Measurements from ENCODE around the gene DXO. TPM values are rescaled to one million over a fixed set of nuclear protein-coding genes. Genes with fewer than 3 reads are reported as not detected.
"Not testable (repeated sequence)": the region's sequence is repeated elsewhere in the genome, so short reads cannot be mapped to it uniquely, and the experiment has no call there.

The DXO gene
- total RNA-seq, 1 experiment from 2014 or later, result 13.1 TPM

- H3K4me1 ChIP-seq (replicated peaks); H3K9me3 ChIP-seq (replicated peaks); H3K36me3 ChIP-seq; DNase-seq (ENCODE audit: low read depth in 1 of 2, low spot score in 2 of 2); H3K27me3 ChIP-seq (replicated peaks); H3K4me3 ChIP-seq; H3K27ac ChIP-seq: not testable (repeated sequence)
These were observed 30.8 kb upstream of the DXO start for GRCh38 chr6:32002546-32003268.

DNA sequence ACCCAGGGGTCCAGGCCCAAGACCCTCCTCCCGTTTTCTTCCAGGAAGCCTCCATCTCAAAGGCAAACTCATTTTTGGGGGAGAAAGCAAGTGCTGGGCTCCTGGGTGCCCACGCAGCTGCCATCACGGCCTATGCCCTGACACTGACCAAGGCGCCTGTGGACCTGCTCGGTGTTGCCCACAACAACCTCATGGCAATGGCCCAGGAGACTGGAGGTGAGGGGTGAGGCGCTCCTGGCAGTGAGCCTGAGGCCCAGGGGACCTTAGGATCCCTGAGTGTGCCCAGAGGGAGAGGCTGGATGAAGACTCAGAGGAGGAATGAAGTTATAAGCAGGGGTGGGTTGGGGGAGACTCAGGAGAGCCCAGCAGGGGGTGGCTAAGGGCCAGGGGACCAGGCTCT lies 24.4 kb upstream of the DXO start:
- not testable (repeated sequence) for H3K27me3 ChIP-seq (replicated peaks); H3K9me3 ChIP-seq (replicated peaks); H3K36me3 ChIP-seq; H3K4me3 ChIP-seq; H3K4me1 ChIP-seq (replicated peaks); DNase-seq (ENCODE audit: low read depth in 1 of 2, low spot score in 2 of 2); H3K27ac ChIP-seq

DNA sequence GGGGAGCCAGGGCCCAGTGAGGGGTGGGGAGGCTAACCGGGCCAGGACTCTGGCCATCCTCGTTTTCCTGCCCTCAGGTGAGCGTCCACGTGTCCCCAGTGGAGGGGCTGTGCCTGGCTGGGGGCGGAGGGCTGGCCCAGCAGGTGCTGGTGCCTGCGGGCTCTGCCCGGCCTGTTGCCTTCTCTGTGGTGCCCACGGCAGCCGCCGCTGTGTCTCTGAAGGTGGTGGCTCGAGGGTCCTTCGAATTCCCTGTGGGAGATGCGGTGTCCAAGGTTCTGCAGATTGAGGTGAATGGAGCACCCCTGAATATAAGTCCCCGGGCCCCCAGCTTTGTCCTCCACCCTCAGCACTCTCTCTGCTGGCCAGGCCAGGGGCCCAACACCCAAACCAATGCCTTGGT lies 22.5 kb upstream of the DXO start:
- H3K9me3 ChIP-seq (replicated peaks); H3K27ac ChIP-seq; H3K36me3 ChIP-seq; H3K4me3 ChIP-seq; H3K27me3 ChIP-seq (replicated peaks); H3K4me1 ChIP-seq (replicated peaks): not testable (repeated sequence)
- DNase-seq (ENCODE audit: low read depth in 1 of 2, low spot score in 2 of 2), result peak in 1 of 2 experiments; percentile 40

- H3K4me3 ChIP-seq; H3K27me3 ChIP-seq (replicated peaks); H3K4me1 ChIP-seq (replicated peaks); DNase-seq (ENCODE audit: low read depth in 1 of 2, low spot score in 2 of 2); H3K36me3 ChIP-seq; H3K27ac ChIP-seq; H3K9me3 ChIP-seq (replicated peaks): not testable (repeated sequence)
These were observed 17.4 kb upstream of the DXO start for GRCh38 chr6:31989363-31989762.

GRCh38 chr6:31981744-31982143 lies 9.8 kb upstream of the DXO start, which contains the start of gene C4A:
Gene C4A (plus strand): TSS chr6:31982057. CDS start chr6:31982108, 51 bp downstream.
- not testable (repeated sequence) for H3K4me3 ChIP-seq; H3K9me3 ChIP-seq (replicated peaks); DNase-seq (ENCODE audit: low read depth in 1 of 2, low spot score in 2 of 2); H3K27ac ChIP-seq; H3K27me3 ChIP-seq (replicated peaks); H3K4me1 ChIP-seq (replicated peaks); H3K36me3 ChIP-seq

DNA sequence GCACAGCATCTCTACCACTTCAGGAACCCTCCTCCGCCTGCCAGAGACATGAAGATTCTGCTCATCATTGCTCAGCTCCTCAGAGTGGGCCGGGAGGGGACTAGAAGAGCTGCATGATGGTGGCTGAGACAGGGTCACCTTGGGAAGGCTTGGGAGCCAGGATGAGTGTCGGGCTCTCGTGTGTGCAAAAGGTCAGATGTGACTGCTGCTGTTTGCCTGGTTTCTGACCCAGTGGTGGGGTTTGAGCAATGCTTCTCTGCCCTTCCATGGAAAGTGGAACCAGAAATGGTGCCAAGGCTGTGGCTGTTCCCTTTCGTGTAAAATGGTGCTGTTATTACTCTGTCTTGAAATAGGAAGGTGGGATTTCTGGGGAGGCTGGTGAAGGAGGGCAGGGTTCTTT lies 9.1 kb upstream of the DXO start:
- not testable (repeated sequence) for H3K36me3 ChIP-seq

DNA sequence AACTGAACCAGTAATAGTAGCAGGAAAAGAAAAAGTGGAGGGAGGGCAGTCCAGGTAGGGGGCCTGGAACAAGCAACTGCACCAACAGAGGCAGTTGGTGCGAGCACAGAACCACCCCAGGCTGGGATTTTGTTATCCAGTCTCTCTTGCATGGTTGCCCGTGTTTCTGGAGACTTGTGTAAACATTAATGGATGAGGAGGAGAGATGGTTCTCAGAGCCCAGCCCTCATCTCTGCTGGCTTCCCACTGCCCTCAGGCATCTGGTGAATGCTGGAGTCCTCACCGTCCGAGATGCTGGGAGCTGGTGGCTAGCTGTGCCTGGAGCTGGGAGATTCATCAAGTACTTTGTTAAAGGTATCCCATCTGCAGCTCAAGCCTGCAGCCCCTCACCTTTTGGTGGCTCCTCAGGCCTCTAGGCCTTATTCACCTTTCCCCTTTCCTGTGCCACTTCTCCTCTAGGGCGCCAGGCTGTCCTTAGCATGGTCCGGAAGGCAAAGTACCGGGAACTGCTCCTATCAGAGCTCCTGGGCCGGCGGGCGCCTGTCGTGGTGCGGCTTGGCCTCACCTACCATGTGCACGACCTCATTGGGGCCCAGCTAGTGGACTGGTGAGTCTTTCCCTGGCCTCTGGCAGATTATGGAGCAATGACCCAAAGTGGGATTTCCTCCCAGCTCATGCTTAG lies 8.4 kb upstream of the DXO start:
- not testable (repeated sequence) for H3K9me3 ChIP-seq (replicated peaks); H3K4me3 ChIP-seq; H3K36me3 ChIP-seq; H3K27ac ChIP-seq; H3K4me1 ChIP-seq (replicated peaks); DNase-seq (ENCODE audit: low read depth in 1 of 2, low spot score in 2 of 2); H3K27me3 ChIP-seq (replicated peaks)

More for the DNA sequence above, 9.1 kb upstream of the DXO start:
- not testable (repeated sequence) for H3K27me3 ChIP-seq (replicated peaks); H3K4me3 ChIP-seq; H3K9me3 ChIP-seq (replicated peaks); DNase-seq (ENCODE audit: low read depth in 1 of 2, low spot score in 2 of 2); H3K27ac ChIP-seq; H3K4me1 ChIP-seq (replicated peaks)

DNA sequence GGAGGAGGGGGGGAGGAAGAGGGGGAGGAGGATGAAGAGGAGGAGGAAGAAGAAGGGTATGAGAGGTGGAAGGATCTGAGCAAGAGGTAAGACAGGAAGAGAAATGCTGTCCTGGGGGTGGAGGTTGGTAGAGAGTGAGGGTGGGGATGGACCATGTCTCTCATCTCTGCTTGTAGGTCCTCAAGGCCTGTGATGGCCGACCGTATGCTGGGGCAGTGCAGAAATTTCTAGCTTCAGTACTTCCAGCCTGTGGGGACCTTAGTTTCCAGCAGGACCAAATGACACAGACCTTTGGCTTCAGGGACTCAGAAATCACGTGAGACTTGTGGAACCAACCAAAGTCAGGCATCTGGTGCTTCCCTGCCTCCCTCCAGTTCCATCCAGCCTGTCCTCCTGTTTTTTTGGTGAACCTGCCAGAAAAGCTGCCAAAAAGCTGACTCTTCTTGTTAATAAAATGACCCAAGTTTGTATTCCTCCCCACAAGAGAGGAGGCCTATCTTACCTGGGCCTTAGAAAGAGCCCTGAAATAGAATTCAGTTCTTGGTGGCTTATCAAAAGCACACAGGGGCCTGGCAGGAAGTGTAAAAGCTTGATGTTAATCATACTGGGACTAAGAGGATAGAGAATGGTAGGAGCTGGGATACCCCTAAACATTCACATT lies 7.4 kb upstream of the DXO start:
- DNase-seq (ENCODE audit: low read depth in 1 of 2, low spot score in 2 of 2), result no peak
- no peaks in the 10 kb centered on the region for H3K27me3 ChIP-seq (replicated peaks)

GRCh38 chr6:31978831-31979230 lies 6.9 kb upstream of the DXO start:
- H3K4me3 ChIP-seq, result no peak overlapping the region
- no peaks in the 10 kb centered on the region for H3K27me3 ChIP-seq (replicated peaks)
- H3K36me3 ChIP-seq, result peaks cover 12% of the 10 kb centered on the region
- no peak for DNase-seq (ENCODE audit: low read depth in 1 of 2, low spot score in 2 of 2)
- no peaks in the 10 kb centered on the region for H3K9me3 ChIP-seq (replicated peaks)
- H3K27ac ChIP-seq, result no peak overlapping the region
- no peaks in the 10 kb centered on the region for H3K4me1 ChIP-seq (replicated peaks)

More for the DNA sequence above, 7.4 kb upstream of the DXO start:
- H3K4me3 ChIP-seq, result no peak overlapping the region
- H3K36me3 ChIP-seq, result peaks cover 10% of the 10 kb centered on the region
- H3K9me3 ChIP-seq (replicated peaks), result no peaks in the 10 kb centered on the region
- no peaks in the 10 kb centered on the region for H3K4me1 ChIP-seq (replicated peaks)
- H3K27ac ChIP-seq, result no peak overlapping the region

DNA sequence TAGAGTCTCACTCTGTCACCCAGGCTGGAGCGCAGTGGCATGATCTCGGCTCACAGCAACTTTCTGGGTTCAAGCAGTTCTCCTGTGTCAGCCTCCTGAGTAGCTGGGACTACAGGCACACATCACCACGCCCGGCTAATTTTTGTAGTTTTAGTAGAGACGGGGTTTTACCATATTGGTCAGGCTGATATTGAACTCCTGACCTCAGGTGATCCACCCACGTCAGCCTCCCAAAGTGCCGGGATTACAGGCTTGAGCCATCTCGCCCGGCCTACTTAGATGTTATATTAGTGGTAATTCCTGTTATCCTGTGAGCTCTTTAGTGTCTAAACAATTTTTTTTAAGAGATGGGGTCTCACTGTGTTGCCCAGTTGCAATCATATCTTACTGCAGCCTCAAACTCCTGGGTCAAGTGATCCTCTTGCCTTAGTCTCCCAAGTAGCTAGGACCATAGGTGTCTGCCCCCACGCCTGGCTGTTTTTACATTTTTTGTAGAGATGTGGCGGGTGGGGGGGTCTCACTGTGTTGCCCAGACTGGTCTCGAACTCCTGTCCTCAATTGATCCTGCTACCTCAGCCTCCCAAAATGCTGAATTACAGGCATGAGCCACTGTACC lies 6.0 kb upstream of the DXO start:
- Histone ChIP-seq H3K9me3 (replicated peaks) (no peaks in the 10 kb centered on the region), H3K4me1 (replicated peaks) (peaks cover 6% of the 10 kb centered on the region; the same call in 1 of the 2 replicates), H3K27ac (no peak overlapping the region), H3K27me3 (replicated peaks) (no peaks in the 10 kb centered on the region), H3K4me3 (no peak overlapping the region), H3K36me3 (peaks cover 12% of the 10 kb centered on the region)
- no peak for DNase-seq (ENCODE audit: low read depth in 1 of 2, low spot score in 2 of 2)

- H3K9me3 ChIP-seq (replicated peaks); H3K27me3 ChIP-seq (replicated peaks); H3K27ac ChIP-seq; H3K4me3 ChIP-seq: not testable (repeated sequence)
- peaks cover 23% of the 10 kb centered on the region for H3K36me3 ChIP-seq
- peak in 1 of 2 experiments; percentile 33 for DNase-seq (ENCODE audit: low read depth in 1 of 2, low spot score in 2 of 2)
- H3K4me1 ChIP-seq (replicated peaks), result peaks cover 15% of the 10 kb centered on the region
These were observed 4.1 kb upstream of the DXO start for GRCh38 chr6:31976065-31976464.

GRCh38 chr6:31972709-31973350 lies 892 bp upstream of the DXO start:
- DNase-seq (ENCODE audit: low read depth in 1 of 2, low spot score in 2 of 2), result no peak
- Histone ChIP-seq H3K27me3 (replicated peaks) (no peaks in the 10 kb centered on the region), H3K36me3 (peaks cover 48% of the 10 kb centered on the region)

GRCh38 chr6:31971279-31971992 lies 502 bp downstream of the DXO start:
- peak in 1 of 2 experiments; percentile 40 for DNase-seq (ENCODE audit: low read depth in 1 of 2, low spot score in 2 of 2)
- Histone ChIP-seq H3K4me1 (replicated peaks) (peaks cover 23% of the 10 kb centered on the region), H3K36me3 (peaks cover 62% of the 10 kb centered on the region), H3K27ac (peak overlapping the region; percentile 95), H3K9me3 (replicated peaks) (no peaks in the 10 kb centered on the region), H3K27me3 (replicated peaks) (no peaks in the 10 kb centered on the region), H3K4me3 (peak overlapping the region; percentile 64)

More at GRCh38 chr6:31972709-31973350, 892 bp upstream of the DXO start:
- Histone ChIP-seq H3K9me3 (replicated peaks) (no peaks in the 10 kb centered on the region), H3K4me3 (peak overlapping the region; percentile 64), H3K27ac (peak overlapping the region; percentile 95), H3K4me1 (replicated peaks) (peaks cover 23% of the 10 kb centered on the region)

All from SJSA1 (cell line).